Measurements from ENCODE around the gene FBXW10.
"Not testable (repeated sequence)": the region's sequence is repeated elsewhere in the genome, so short reads cannot be mapped to it uniquely, and the experiment has no call there.

GRCh38 chr17:18803458-18804245 lies 59.8 kb downstream of the FBXW10 start:
- TF ChIP-seq CTCF (IDR thresholded peaks at IDR 0.05; ENCODE audit: insufficient read depth, low read length); POLR2AphosphoS5 (IDR thresholded peaks at IDR 0.05; ENCODE audit: low read depth); REST (IDR thresholded peaks at IDR 0.05; ENCODE audit: insufficient replicate concordance, low read depth); GABPA (IDR thresholded peaks at IDR 0.05; ENCODE audit: low read depth): not testable (repeated sequence)

All from HL-60 (cell line).